Amygdala (tissue), 56 donors: ENCODE data around the gene SLC25A38.
A peak's percentile ranks its signal among the peaks of the same experiment; 100 is the strongest.

ENCODE experiments used
- DNase-seq, 56 donors: peaks; one replicate each; lab custom pipeline; 2025; lab: John Stamatoyannopoulos, UW

Gene SLC25A38

DNA sequence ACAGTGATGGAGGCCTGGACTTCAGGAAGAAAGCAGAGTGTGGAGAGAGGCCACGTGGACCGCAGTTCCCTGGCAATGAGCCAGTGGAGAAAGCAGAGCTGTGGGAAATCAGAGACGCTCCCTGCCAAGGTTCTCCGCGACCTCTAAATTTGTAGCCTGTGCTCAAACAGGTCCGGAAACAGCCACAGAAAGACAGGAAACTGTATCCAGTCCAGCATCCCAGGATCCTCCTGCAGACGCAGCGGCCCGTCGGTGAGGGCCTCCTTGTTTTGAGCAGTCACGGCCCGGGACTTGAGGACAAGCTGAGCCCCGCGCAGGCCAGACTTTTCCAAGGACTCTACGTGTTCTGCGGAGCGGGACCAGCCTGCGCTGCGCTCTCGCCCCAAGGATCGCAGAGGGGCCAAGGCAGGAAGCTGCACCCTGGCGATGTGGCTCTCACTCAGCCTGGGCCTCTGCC, 45.6 kb downstream of the SLC25A38 start:
- peak in 2 of 56 donors; percentile 3 to 14 for DNase-seq

DNA sequence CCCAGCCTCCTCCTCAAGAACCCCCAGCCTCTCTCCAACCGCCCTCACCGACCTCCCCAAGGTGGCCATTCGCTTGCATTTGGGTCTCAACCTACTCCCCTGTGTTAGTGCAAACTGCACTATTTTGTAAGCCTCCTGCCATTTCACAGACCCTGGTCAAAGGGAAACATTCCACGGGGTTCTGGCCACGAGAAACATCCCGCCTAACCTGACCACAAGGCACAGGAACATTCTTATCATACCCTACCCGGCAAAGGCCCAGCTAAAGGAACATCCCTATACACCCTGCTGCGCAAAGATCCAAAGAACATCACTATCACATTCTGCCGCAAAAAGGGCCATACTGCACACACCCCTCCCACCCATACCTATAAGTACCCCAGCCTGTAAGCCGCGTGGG, 46.3 kb downstream of the SLC25A38 start:
- DNase-seq, result no peak

DNA sequence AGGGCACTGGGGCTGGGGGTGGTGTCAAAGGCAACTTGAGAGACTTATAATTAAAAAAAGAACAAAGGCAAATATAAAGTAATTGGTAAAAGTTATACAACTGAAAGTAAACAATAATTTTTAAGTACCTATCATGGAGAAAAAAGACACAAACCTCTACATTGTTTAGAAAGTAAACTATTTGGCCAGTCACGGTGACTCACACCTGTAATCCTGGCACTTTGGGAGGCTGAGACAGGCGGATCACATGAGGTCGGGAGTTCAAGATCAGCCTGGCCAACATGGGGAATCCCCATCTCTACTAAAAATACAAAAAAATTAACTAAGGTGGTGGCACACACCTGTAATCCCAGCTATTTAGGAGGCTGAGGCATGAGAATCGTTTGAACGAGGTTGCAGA, 49.2 kb downstream of the SLC25A38 start:
- DNase-seq, result no peak

DNA sequence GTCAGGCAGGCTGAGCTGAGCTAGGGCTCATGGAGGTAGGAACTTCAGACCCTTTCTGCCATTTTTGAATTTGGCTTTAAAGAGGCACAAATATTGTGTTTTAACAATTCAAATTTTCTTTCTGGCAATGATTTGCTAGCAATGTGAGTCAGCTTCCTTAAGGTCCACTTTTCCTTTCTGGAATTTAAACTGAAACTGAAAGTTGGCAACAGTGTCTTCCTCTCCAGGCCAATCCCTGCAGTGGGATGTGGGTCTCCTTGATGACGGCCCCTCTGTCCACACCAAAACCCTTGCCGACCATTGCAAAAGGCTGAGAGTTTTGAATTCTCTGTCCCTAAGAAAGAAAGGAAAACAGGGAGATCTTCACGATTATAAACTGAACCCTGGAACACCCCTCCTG, 50.5 kb downstream of the SLC25A38 start:
- DNase-seq, result no peak

DNA sequence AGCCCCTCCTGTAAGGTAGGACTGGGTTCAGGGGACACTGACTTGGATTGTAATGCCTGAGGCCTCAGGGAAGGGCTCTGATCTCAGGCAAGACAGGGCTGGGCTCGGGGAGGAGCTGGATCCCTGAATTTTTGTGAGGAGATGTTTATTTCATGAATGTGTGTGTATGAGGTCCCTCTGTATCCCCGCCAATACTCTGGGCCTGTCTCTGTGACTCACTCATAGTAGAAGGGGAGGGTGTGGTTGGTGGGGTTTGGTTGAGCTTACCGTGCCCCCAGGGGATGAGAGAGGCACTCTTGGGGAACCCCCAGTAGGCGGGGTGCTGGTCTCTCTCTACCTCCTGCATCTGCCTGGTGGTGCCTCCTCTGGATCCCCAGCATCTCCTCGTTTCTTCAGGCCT, 51.4 kb downstream of the SLC25A38 start:
- no peak for DNase-seq

DNA sequence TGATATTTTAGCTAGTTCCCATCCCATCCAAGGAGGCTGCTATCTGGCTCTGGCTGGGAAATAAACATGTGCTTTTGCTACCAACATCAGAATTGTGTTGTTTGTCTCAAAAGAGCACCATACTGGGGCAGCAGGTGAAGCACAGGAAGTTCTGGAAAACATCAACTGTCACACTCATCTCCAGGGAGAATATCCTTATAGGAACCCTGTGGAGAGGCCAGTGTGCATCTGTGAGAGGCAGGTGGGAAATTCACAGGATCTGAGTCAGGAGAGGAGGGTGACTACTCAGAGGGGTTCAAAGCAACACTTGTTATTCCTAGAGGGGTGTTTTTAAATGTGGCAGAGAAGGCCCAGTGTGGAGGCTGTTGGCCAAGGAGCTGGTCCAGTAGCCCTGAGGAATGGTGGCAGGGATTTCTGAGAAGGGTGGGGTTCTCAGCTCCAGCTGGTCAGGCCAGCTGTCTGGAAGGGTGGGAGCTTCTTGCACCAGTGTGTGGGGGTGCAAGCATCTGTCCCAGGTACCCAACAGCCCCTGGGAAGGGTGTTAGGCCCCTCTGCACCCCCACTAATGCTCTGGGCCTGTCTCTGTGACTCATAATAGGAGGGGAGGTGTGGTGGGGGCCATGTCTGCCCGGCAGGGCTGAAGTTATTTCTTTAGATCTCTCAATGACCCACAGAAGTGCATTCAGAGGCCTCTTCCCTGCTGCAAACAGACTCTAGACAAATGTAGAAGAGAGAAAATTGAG, 52.0 kb downstream of the SLC25A38 start:
- no peak for DNase-seq

DNA sequence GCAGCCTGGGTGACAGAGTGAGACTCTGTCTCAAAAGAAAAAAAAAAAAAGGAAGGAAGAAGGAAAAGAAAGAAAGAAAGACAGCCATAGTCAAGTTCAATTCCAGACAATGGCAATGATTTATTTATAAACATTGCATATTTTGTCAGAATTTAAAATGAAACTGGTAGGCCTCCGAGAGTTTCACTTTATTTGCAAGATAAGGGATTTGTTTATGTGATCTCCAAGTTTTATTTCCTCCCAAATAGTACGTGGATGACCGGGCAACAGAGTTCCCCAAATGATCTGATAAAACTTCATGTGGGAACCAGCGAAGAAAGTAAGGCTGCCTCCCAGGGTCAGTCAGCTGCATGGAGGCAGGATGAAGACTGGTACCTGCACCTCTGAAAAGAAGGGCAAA, 55.7 kb downstream of the SLC25A38 start:
- no peak for DNase-seq

DNA sequence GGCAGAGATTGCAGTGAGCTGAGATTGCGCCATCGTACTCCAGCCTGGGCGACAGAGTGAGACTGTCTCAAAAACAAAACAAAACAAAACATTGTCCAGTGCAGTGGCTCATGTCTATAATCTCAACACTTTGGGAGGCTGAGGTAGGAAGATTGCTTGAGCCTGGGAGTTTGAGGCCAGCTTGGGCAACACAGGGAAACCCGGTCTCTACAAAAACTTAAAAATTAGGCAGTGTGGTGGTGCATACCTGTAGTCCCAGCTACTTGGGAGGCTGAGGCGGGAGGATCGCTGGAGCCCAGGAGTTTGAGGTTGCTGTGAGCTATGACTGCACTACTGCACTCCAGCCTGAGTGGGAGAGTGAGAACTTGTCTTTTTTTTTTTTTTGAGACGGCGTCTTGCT, 57.1 kb downstream of the SLC25A38 start:
- DNase-seq, result no peak

DNA sequence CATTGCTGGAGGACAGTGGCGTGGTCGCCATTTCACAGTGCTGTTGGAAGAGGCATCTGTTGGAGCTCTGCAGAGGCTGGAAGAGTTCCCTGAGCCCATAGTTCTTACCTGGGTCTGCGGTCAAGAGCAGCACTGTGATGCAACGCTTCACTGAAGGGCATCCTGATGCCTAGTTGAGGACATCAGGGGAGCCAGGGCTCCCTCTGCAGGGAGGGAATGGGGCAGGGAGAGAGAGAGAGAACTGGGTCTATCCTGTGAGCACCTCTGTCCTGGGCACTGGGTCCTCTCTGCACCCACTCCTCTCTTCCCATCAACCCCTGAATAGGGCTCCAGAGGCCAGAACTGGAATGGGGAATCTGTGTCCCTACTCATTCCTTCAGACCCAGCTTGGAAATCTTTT, 60.4 kb downstream of the SLC25A38 start:
- DNase-seq, result no peak

DNA sequence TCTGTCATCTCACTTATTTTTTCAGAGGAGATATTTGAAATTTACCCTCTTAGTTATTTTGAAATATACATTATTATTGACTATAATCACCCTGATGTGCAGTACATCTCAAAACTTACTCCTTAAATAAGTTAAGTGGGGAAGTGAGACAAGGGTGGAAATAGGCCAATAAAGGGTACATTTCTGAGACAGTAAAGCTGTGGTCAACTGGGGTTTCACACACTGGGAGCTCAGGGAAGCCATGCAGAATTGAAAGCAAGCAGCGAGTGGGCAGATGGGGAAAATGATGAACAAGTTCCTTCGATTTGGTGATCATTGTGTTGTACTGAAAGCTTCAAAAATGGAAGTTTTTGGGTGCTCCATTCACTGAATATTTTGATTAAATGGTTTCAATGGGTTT, 62.8 kb downstream of the SLC25A38 start:
- DNase-seq, result no peak

DNA sequence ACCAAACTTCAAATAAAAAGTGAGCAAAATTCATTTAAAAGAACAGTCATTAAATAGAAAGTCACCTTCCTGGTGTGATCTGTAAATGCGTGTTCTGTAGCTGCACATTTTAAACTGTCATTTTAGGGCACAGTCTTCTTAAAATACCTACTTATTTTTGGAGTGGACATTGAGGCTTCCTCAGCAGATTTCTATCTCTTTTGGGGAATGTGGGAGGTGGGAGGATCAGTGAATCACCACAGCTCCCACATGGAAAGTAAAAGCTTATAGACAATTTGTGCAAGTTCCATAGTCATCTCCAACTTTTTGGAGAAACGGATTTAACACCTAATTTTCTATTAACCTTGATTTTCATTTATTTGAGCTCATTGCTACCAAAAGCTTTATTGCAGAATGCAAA, 63.3 kb downstream of the SLC25A38 start:
- no peak for DNase-seq
